ES-I3 (cell line): Measurements from ENCODE around the gene TMEM54.

Experiments
- H3K36me3 ChIP-seq: 2 replicates; pipeline ENCODE4 v1.6.1; 2013; ENCODE audit warnings: mild to moderate bottlenecking, low read length, control low read depth, moderate library complexity; ENCODE audit not compliant: insufficient read depth
- H3K4me1 ChIP-seq: 2 replicates; pipeline ENCODE4 v1.6.1; 2013; ENCODE audit warnings: mild to moderate bottlenecking, control low read depth, low read length; ENCODE audit not compliant: insufficient read depth
- H3K9ac ChIP-seq: 2 replicates; pipeline ENCODE4 v1.6.1; 2013; ENCODE audit warnings: low read depth, mild to moderate bottlenecking, low read length, moderate library complexity
- H3K9me3 ChIP-seq: 2 replicates; pipeline ENCODE4 v1.6.1; 2013; ENCODE audit warnings: mild to moderate bottlenecking, low read length, moderate library complexity; ENCODE audit not compliant: control insufficient read depth, insufficient read depth

TMEM54 gene

GRCh38 chr1:32860566-32860965 lies 40.6 kb downstream of the TMEM54 start:
- peaks cover 5% of the 10 kb centered on the region for H3K36me3 ChIP-seq
- no peaks in the 10 kb centered on the region for H3K9me3 ChIP-seq
- H3K4me1 ChIP-seq = peaks cover 8% of the 10 kb centered on the region
- no peak overlapping the region for H3K9ac ChIP-seq

GRCh38 chr1:32859915-32860314 lies 41.3 kb downstream of the TMEM54 start:
- no peak overlapping the region for H3K9ac ChIP-seq
- peaks cover 8% of the 10 kb centered on the region for H3K4me1 ChIP-seq
- peaks cover 8% of the 10 kb centered on the region for H3K36me3 ChIP-seq
- H3K9me3 ChIP-seq = no peaks in the 10 kb centered on the region

GRCh38 chr1:32858791-32859190 lies 42.4 kb downstream of the TMEM54 start:
- H3K9me3 ChIP-seq = no peaks in the 10 kb centered on the region
- H3K4me1 ChIP-seq = peaks cover 8% of the 10 kb centered on the region
- H3K9ac ChIP-seq = no peak overlapping the region
- H3K36me3 ChIP-seq = peaks cover 8% of the 10 kb centered on the region

- peaks cover 8% of the 10 kb centered on the region for H3K4me1 ChIP-seq
- H3K9me3 ChIP-seq = no peaks in the 10 kb centered on the region
- no peak overlapping the region for H3K9ac ChIP-seq
- H3K36me3 ChIP-seq = peaks cover 8% of the 10 kb centered on the region
These were observed 43.1 kb downstream of the TMEM54 start for GRCh38 chr1:32858136-32858535.

GRCh38 chr1:32855861-32856617 lies 45.1 kb downstream of the TMEM54 start:
- Histone ChIP-seq H3K36me3 (peaks cover 11% of the 10 kb centered on the region), H3K9ac (no peak overlapping the region)

GRCh38 chr1:32848354-32849063 lies 52.7 kb downstream of the TMEM54 start:
- Histone ChIP-seq H3K4me1 (no peaks in the 10 kb centered on the region), H3K36me3 (peaks cover 3% of the 10 kb centered on the region; the same call in 1 of the 2 replicates), H3K9me3 (no peaks in the 10 kb centered on the region), H3K9ac (no peak overlapping the region)

More at GRCh38 chr1:32855861-32856617, 45.1 kb downstream of the TMEM54 start:
- H3K9me3 ChIP-seq = no peaks in the 10 kb centered on the region
- peaks cover under 1% of the 10 kb centered on the region; the same call in 1 of the 2 replicates for H3K4me1 ChIP-seq
